Measurements from ENCODE around the gene KRT1. TPM values are rescaled to one million over a fixed set of nuclear protein-coding genes. Genes with fewer than 3 reads are reported as not detected.

KRT1 gene
- total RNA-seq, 1 donor from 2014 or later = not detected

DNA sequence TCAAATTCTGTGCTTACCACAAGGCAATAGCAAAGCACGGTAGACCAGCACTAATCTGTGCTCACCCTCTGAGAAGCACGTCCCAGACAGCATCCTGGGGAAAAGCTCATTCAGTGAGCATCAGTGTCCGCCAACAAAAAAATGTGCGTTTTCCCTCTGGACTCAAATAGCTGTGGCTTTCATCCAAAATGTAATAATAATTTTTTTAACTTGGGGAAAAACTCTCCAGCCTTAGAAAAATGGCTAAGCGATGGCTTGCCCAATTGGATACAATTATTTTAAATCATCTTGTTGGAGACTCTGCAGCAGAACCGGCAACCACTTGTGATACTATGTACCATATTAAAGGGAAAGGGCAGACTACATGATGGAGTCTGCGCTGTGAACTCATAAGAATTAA, 24.3 kb upstream of the KRT1 start:
- Mint-ChIP-seq H3K36me3 (ENCODE audit: low read depth) (no peaks in the 10 kb centered on the region), H3K27ac (ENCODE audit: unreplicated experiment) (no peak overlapping the region), H3K27me3 (ENCODE audit: low read depth) (peaks cover 72% of the 10 kb centered on the region), H3K4me1 (ENCODE audit: low read depth) (no peaks in the 10 kb centered on the region), H3K4me3 (ENCODE audit: unreplicated experiment) (no peak overlapping the region), H3K9me3 (ENCODE audit: low read depth) (no peaks in the 10 kb centered on the region)
- no peak for DNase-seq (ENCODE audit: low spot score)
- TF ChIP-seq, protein P1, sequence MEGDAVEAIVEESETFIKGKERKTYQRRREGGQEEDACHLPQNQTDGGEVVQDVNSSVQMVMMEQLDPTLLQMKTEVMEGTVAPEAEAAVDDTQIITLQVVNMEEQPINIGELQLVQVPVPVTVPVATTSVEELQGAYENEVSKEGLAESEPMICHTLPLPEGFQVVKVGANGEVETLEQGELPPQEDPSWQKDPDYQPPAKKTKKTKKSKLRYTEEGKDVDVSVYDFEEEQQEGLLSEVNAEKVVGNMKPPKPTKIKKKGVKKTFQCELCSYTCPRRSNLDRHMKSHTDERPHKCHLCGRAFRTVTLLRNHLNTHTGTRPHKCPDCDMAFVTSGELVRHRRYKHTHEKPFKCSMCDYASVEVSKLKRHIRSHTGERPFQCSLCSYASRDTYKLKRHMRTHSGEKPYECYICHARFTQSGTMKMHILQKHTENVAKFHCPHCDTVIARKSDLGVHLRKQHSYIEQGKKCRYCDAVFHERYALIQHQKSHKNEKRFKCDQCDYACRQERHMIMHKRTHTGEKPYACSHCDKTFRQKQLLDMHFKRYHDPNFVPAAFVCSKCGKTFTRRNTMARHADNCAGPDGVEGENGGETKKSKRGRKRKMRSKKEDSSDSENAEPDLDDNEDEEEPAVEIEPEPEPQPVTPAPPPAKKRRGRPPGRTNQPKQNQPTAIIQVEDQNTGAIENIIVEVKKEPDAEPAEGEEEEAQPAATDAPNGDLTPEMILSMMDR (IDR thresholded peaks at IDR 0.05) = no peak

DNA sequence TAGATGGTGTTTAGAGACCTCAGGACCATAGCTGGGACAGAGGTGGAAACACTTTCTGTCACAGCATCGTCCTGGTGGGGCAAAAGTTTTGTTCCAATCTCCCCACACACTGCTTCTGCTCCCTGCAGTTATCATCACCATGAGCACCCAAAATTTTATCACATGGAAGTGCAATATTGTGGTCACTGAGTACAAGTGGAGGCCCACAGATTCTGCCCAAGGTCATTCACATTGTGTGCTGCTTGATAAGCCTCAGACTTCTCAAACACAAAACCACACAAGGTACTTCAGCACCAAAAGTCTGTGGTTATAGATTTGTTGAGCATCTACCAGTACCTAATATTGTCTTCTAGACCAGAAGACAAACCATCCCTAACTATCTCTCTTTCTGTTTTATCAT, 23.7 kb upstream of the KRT1 start:
- TF ChIP-seq, protein P1 (IDR thresholded peaks at IDR 0.05) = no peak
- Mint-ChIP-seq H3K27ac (ENCODE audit: unreplicated experiment) (no peak overlapping the region), H3K27me3 (ENCODE audit: low read depth) (peaks cover 70% of the 10 kb centered on the region), H3K36me3 (ENCODE audit: low read depth) (no peaks in the 10 kb centered on the region), H3K4me1 (ENCODE audit: low read depth) (no peaks in the 10 kb centered on the region), H3K9me3 (ENCODE audit: low read depth) (no peaks in the 10 kb centered on the region), H3K4me3 (ENCODE audit: unreplicated experiment) (no peak overlapping the region)
- peak; percentile 0 for DNase-seq (ENCODE audit: low spot score)

DNA sequence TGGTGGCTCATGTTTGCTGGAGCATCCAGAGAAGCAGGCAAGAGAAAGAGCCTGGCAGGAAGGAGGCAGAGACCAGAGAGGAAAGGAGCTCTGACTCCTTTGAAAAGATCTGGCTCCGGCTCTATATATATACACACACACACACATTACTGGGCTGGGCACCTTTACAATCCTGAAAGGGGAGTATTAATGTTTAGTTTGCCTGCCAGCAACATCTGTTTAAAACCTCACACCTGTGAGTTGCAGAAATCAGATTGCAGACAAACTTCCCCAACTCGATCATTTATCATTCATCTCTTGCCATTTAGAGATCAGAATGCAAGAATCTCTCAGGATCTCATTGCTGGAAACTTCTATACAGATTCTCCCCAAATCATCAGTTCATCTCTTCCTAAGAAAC, 23.2 kb upstream of the KRT1 start, which contains the start of gene KRT77:
Gene KRT77, minus strand, starts transcription at position 101 of the 400 bp plus-strand sequence. Its CDS starts 90 bp downstream, at position 11.
- Mint-ChIP-seq H3K4me1 (ENCODE audit: low read depth) (no peaks in the 10 kb centered on the region), H3K4me3 (ENCODE audit: unreplicated experiment) (no peak within 1 kb of the TSS), H3K27me3 (ENCODE audit: low read depth) (peaks cover 70% of the 10 kb centered on the region), H3K36me3 (ENCODE audit: low read depth) (no peaks in the 10 kb centered on the region), H3K9me3 (ENCODE audit: low read depth) (no peaks in the 10 kb centered on the region), H3K27ac (ENCODE audit: unreplicated experiment) (no peak within 1 kb of the TSS)
- DNase-seq (ENCODE audit: low spot score) = no peak
- TF ChIP-seq, protein P1 (IDR thresholded peaks at IDR 0.05) = no peak

DNA sequence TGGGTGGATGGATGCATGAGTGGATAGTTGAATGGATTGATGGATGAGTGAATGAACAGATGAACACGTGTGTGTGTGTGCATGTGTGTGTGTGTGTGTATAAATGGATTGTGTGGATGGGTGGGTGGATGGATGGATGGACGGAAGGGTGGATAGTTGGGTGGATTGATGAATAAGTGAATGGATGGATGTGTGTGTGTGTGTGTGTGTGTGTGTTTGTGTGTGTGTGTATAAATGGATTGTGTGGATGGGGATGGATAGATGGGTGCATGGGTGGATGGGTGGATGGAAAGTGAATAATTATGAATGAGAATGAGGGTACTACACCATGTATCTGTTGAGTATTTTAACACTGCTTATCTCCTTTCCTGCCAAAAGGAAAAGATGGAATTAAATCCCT, 22.1 kb upstream of the KRT1 start:
- Mint-ChIP-seq H3K4me3 (ENCODE audit: unreplicated experiment) (no peak overlapping the region), H3K27me3 (ENCODE audit: low read depth) (peaks cover 71% of the 10 kb centered on the region), H3K9me3 (ENCODE audit: low read depth) (no peaks in the 10 kb centered on the region), H3K36me3 (ENCODE audit: low read depth) (no peaks in the 10 kb centered on the region), H3K4me1 (ENCODE audit: low read depth) (no peaks in the 10 kb centered on the region), H3K27ac (ENCODE audit: unreplicated experiment) (no peak overlapping the region)
- DNase-seq (ENCODE audit: low spot score) = no peak
- TF ChIP-seq, protein P1 (IDR thresholded peaks at IDR 0.05) = no peak

DNA sequence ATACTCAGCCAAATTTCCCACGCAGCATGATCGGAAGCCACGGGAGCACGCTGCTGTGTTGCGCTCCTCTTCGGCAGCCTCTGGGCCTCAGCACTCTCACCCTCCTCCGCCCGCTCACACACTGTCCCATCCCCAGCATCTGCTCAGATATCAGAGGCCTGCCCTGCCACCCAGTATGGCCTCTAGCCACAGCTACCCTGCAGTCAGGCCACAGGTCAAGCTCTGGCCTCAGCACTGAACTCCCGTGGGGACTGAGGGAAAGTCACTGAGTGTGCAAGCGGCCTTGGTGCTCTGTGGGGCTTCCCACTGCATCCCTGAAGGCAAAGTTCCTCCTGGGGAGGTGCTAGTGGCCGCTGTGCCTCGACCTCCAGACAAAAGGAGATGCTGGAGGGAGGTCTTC, 21.1 kb upstream of the KRT1 start:
- TF ChIP-seq, protein P1 (IDR thresholded peaks at IDR 0.05) = no peak
- DNase-seq (ENCODE audit: low spot score) = no peak
- Mint-ChIP-seq H3K27ac (ENCODE audit: unreplicated experiment) (no peak overlapping the region), H3K4me3 (ENCODE audit: unreplicated experiment) (no peak overlapping the region), H3K27me3 (ENCODE audit: low read depth) (peaks cover 72% of the 10 kb centered on the region), H3K9me3 (ENCODE audit: low read depth) (no peaks in the 10 kb centered on the region), H3K36me3 (ENCODE audit: low read depth) (no peaks in the 10 kb centered on the region), H3K4me1 (ENCODE audit: low read depth) (no peaks in the 10 kb centered on the region)

Data from chondrocyte (in vitro differentiated cells).